SK-N-MC (cell line): ENCODE data around the gene NEB.

Source experiments
- EZH2 ChIP-seq: fragments of 200-600 bp; sonication (generic); IDR thresholded peaks from one replicate; pipeline ENCODE4 v1.6.1; 2017; ENCODE audit warnings: antibody characterized with exemption
- FOXP2 ChIP-seq: optimal IDR thresholded peaks from 2 replicates; pipeline ENCODE3; 2011; ENCODE audit warnings: mild to moderate bottlenecking, moderate library complexity; ENCODE audit not compliant: insufficient read depth; ENCODE audit errors: extremely low read length, control extremely low read depth
- POLR2AphosphoS5 ChIP-seq: IDR thresholded peaks from 2 replicates; pipeline ENCODE4 v1.6.1; 2012; ENCODE audit warnings: mild to moderate bottlenecking, low read depth, low read length, borderline replicate concordance

DNA sequence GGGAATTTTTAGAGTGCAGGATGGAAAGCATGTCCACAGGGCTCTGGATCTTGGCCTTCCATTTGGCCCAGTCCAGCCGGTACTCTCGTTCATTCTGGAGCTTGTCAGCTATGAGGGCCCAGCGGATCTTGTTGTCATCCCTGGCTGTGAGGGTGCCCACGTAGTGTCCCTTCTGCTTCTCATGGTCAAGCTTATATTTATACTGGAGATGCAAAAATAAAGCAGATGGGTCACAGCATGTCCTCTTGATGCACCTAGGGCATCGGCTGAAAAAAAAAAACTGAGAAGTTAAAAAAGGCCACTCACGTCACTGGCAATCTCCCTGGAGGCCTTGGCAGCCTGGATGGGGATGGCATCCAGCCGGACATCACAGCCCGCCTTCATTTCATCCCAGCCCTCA, 164.1 kb downstream of the NEB start:
- TF ChIP-seq POLR2AphosphoS5 (no peak), EZH2 (no peak), FOXP2 (no peak)
